Nephron progenitor cell (in vitro differentiated cells): ENCODE results near the gene GALR3.

ENCODE experiments used
- DNase-seq: peaks from one replicate; pipeline ENCODE4 v3.0.0; 2021
- H3K27ac Mint-ChIP-seq: 2 replicates; pipeline ENCODE4 v1.8.0; 2021; ENCODE audit warnings: mild to moderate bottlenecking, moderate library complexity, mixed read lengths
- H3K27me3 Mint-ChIP-seq: 2 replicates; pipeline ENCODE4 v1.8.0; 2021; ENCODE audit warnings: mild to moderate bottlenecking, low read depth, mixed read lengths; ENCODE audit not compliant: poor library complexity
- H3K36me3 Mint-ChIP-seq: 2 replicates; pipeline ENCODE4 v1.8.0; 2021; ENCODE audit warnings: low read depth, mixed read lengths
- H3K4me1 Mint-ChIP-seq: 2 replicates; pipeline ENCODE4 v1.8.0; 2021; ENCODE audit warnings: mixed read lengths
- H3K4me3 Mint-ChIP-seq: 2 replicates; pipeline ENCODE4 v1.8.0; 2021; ENCODE audit warnings: mild to moderate bottlenecking, moderate library complexity, mixed read lengths
- H3K9me3 Mint-ChIP-seq: 2 replicates; pipeline ENCODE4 v1.8.0; 2021; ENCODE audit warnings: mild to moderate bottlenecking, moderate library complexity, mixed read lengths
- TF ChIP-seq, protein P1 (sequence below): fragments of 200-600 bp; sonication (generic); IDR thresholded peaks from 2 replicates; pipeline ENCODE4 v1.5.0; 2021; ENCODE audit warnings: antibody characterized with exemption

GALR3 gene

GRCh38 chr22:37870273-37870672, 47.1 kb downstream of the GALR3 start:
- Mint-ChIP-seq H3K4me1 (no peaks in the 10 kb centered on the region), H3K36me3 (peaks cover 76% of the 10 kb centered on the region), H3K27ac (no peak overlapping the region), H3K4me3 (no peak overlapping the region), H3K9me3 (no peaks in the 10 kb centered on the region), H3K27me3 (no peaks in the 10 kb centered on the region)
- TF ChIP-seq, protein P1, sequence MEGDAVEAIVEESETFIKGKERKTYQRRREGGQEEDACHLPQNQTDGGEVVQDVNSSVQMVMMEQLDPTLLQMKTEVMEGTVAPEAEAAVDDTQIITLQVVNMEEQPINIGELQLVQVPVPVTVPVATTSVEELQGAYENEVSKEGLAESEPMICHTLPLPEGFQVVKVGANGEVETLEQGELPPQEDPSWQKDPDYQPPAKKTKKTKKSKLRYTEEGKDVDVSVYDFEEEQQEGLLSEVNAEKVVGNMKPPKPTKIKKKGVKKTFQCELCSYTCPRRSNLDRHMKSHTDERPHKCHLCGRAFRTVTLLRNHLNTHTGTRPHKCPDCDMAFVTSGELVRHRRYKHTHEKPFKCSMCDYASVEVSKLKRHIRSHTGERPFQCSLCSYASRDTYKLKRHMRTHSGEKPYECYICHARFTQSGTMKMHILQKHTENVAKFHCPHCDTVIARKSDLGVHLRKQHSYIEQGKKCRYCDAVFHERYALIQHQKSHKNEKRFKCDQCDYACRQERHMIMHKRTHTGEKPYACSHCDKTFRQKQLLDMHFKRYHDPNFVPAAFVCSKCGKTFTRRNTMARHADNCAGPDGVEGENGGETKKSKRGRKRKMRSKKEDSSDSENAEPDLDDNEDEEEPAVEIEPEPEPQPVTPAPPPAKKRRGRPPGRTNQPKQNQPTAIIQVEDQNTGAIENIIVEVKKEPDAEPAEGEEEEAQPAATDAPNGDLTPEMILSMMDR = no peak
- no peak for DNase-seq
